Endothelial cell of umbilical vein (primary cell): ENCODE measurements around the gene ZNF514. TPM values are rescaled to one million over a fixed set of nuclear protein-coding genes. Genes with fewer than 3 reads are reported as not detected.
A peak's percentile ranks its signal among the peaks of the same experiment; 100 is the strongest.
"Not testable (repeated sequence)": the region's sequence is repeated elsewhere in the genome, so short reads cannot be mapped to it uniquely, and the experiment has no call there.

Experiments
- BruUV-seq: library from RNA; stranded (reverse); fragments of 400-500 nt; replicated peaks from 2 replicates; lab custom pipeline; 2021; lab: Mats Ljungman, UMichigan
- CTCF ChIA-PET: fragments of 300-600, 350-600 bp; sonication (Branson Sonifier 250); formaldehyde crosslinking; loops from one replicate; lab custom pipeline; 2021; ENCODE audit warnings: antibody characterized with exemption, inconsistent platforms; lab: Charles Lee
- POLR2A ChIA-PET: fragments of 300-600, 350-600 bp; sonication (Branson Sonifier 250); formaldehyde crosslinking; loops from one replicate; lab custom pipeline; 2021; ENCODE audit warnings: antibody characterized with exemption, inconsistent platforms; lab: Charles Lee
- DNase-seq: peaks from one replicate; pipeline ENCODE4 v3.0.0-alpha.2; 2011; ENCODE audit warnings: low read depth, low spot score
- FAIRE-seq: peaks from 2 replicates; lab custom pipeline; 2011; peaks lifted over from hg19 to GRCh38; lab: Jason Lieb, UNC
- H2AFZ ChIP-seq: 2 replicates; pipeline ENCODE4 v1.6.0; 2012; ENCODE audit warnings: low read depth, low read length, control low read depth, inconsistent platforms
- H3K27ac ChIP-seq: 2 replicates; pipeline ENCODE4 v1.5.1; 2011; ENCODE audit warnings: low read depth, mild to moderate bottlenecking, control low read depth, low read length, moderate library complexity; ENCODE audit not compliant: insufficient read depth
- H3K27me3 ChIP-seq, 2 experiments: 2 replicates each; pipeline versions ENCODE4 v1.6.0 to v1.6.1; 2011; ENCODE audit warnings: low read length in 2 of 2, mixed read lengths in 1 of 2; ENCODE audit not compliant: control insufficient read depth in 2 of 2, insufficient read depth in 2 of 2
- H3K36me3 ChIP-seq, 2 experiments: 2 replicates in 1 of 2; 3 replicates in 1 of 2; pipeline ENCODE4 v1.5.1; 2011; ENCODE audit warnings: low read length in 2 of 2, mild to moderate bottlenecking in 1 of 2, moderate library complexity in 1 of 2; ENCODE audit not compliant: control insufficient read depth in 2 of 2, insufficient read depth in 2 of 2; ENCODE audit errors: extremely low read depth in 1 of 2
- H3K4me1 ChIP-seq: 3 replicates; pipeline ENCODE4 v1.5.1; 2011; ENCODE audit warnings: mild to moderate bottlenecking, low read length; ENCODE audit not compliant: control insufficient read depth, insufficient read depth; ENCODE audit errors: extremely low read depth
- H3K4me2 ChIP-seq: 2 replicates; pipeline ENCODE4 v1.6.1; 2011; ENCODE audit warnings: low read length, control low read depth, mixed read lengths; ENCODE audit not compliant: insufficient read depth
- H3K4me3 ChIP-seq, 3 experiments: fragments of 200-600 bp in 1 of 3; sonication (generic), shearing (Covaris generic) in 1 of 3; replicated peaks in 1 of 3; 2 replicates each; pipeline ENCODE4 v1.5.1; 2011 to 2016; ENCODE audit warnings: control low read depth in 3 of 3, low read length in 3 of 3, mild to moderate bottlenecking in 2 of 3, inconsistent platforms in 1 of 3, low read depth in 1 of 3, moderate library complexity in 1 of 3; ENCODE audit not compliant: insufficient read depth in 1 of 3
- H3K79me2 ChIP-seq: 2 replicates; pipeline ENCODE4 v1.6.0; 2012; ENCODE audit warnings: low read length, inconsistent platforms; ENCODE audit not compliant: control insufficient read depth, insufficient read depth
- H3K9ac ChIP-seq: replicated peaks from 2 replicates; pipeline ENCODE3; 2011; ENCODE audit warnings: low read length, control low read depth; ENCODE audit not compliant: insufficient read depth; ENCODE audit errors: extremely low read depth
- H3K9me1 ChIP-seq: replicated peaks from 3 replicates; pipeline ENCODE4 v1.6.0; 2011; ENCODE audit warnings: mild to moderate bottlenecking, low read length; ENCODE audit not compliant: control insufficient read depth, insufficient read depth; ENCODE audit errors: extremely low read depth
- H3K9me3 ChIP-seq: replicated peaks from 2 replicates; pipeline ENCODE4 v1.5.1; 2012; ENCODE audit warnings: low read length, inconsistent platforms; ENCODE audit not compliant: control insufficient read depth, insufficient read depth
- H4K20me1 ChIP-seq: replicated peaks from 2 replicates; pipeline ENCODE3; 2011; ENCODE audit warnings: mild to moderate bottlenecking, low read length; ENCODE audit not compliant: control insufficient read depth, insufficient read depth; ENCODE audit errors: extremely low read depth
- CTCF ChIP-seq, 2 donors: IDR thresholded peaks; 1 replicate in 1 of 2; 2 replicates in 1 of 2; pipeline ENCODE4 v1.5.1; 2011; ENCODE audit warnings: low read length in 2 of 2, mild to moderate bottlenecking in 2 of 2, moderate library complexity in 2 of 2, control low read depth in 1 of 2, inconsistent platforms in 1 of 2, low read depth in 1 of 2; ENCODE audit not compliant: insufficient read depth in 1 of 2; ENCODE audit errors: extremely low read depth in 1 of 2
- EZH2 ChIP-seq: IDR thresholded peaks from 2 replicates; pipeline ENCODE4 v1.6.1; 2012; ENCODE audit warnings: borderline replicate concordance, low read depth, mild to moderate bottlenecking, moderate library complexity, low read length, inconsistent platforms; ENCODE audit not compliant: severe bottlenecking
- GATA2 ChIP-seq: IDR thresholded peaks from 2 replicates; pipeline ENCODE4 v1.7.0; 2011; ENCODE audit warnings: low read depth, mild to moderate bottlenecking, moderate library complexity, mixed read lengths, low read length; ENCODE audit not compliant: insufficient read length, insufficient read depth
- MYC ChIP-seq: IDR thresholded peaks from one replicate; pipeline ENCODE4 v1.6.1; 2011; ENCODE audit warnings: mild to moderate bottlenecking, low read depth, low read length
- POLR2A ChIP-seq: IDR thresholded peaks from 2 replicates; pipeline ENCODE4 v1.6.1; 2012; ENCODE audit warnings: low read depth, mild to moderate bottlenecking, control low read depth, low read length
- POLR2AphosphoS5 ChIP-seq: IDR thresholded peaks from 2 replicates; pipeline ENCODE4 v1.6.1; 2012; ENCODE audit warnings: low read depth, mild to moderate bottlenecking, control low read depth, low read length, moderate library complexity; ENCODE audit not compliant: insufficient read depth
- dilution Hi-C: fragments of 300-500 bp; cut with MboI; formaldehyde crosslinking; loops from one replicate; pipeline ENCODE4 v1.15.0; 2019; ENCODE audit warnings: low sequenced_read_pairs; ENCODE audit not compliant: extremely low pct_ligation_motif_present
- intact Hi-C: fragments of 100-400 bp; cut with micrococcal nuclease; formaldehyde crosslinking; loops from one replicate; pipeline ENCODE4 v1.10.0; 2022
- polyA plus RNA-seq, 4 experiments: library from polyadenylated mRNA; depleted of rRNA in 3 of 4; stranded (reverse) in 3 of 4; unstranded in 1 of 4; fragments of >200 nt; gene quantifications; 2 replicates each; pipeline versions ENCODE4 v1.2.1 to v1.2.3, GENCODE V29; 2011 to 2012; ENCODE audit warnings: missing spikeins in 1 of 4
- total RNA-seq: library from RNA; stranded (reverse); gene quantifications from 2 replicates; pipeline ENCODE4 v1.2.3, GENCODE V29; 2021

The ZNF514 gene
- total and polyA plus RNA-seq, 2 donors (not counting 3 experiments of a cell fraction or from before 2014, with no cell fraction given), result 3.9 to 11.6 TPM

- H3K4me3 ChIP-seq, result no peak overlapping the region
- intact Hi-C loops (loop anchor here (10.0 kb wide), 1 partner anchor 79 kb away; the partner anchor contains the start of gene MRPS5), dilution Hi-C loops (no loop called here)
- TF ChIP-seq MYC (no peak), GATA2 (no peak), POLR2A (no peak), CTCF (IDR thresholded peaks at IDR 0.05; ENCODE audit: extremely low read depth in 1 of 2, insufficient read depth in 1 of 2, low read depth in 1 of 2, low read length in 2 of 2) (no peak), EZH2 (no peak), POLR2AphosphoS5 (no peak)
- no peak for FAIRE-seq
- no TSS peak for BruUV-seq
- no peak overlapping the region for H3K4me2 ChIP-seq
- H3K36me3 ChIP-seq, result no peaks in the 10 kb centered on the region
- H4K20me1 ChIP-seq, result no peaks in the 10 kb centered on the region
- no peak overlapping the region for H3K27ac ChIP-seq
- ChIA-PET CTCF (no interaction called here), POLR2A (no interaction called here)
- no peak for DNase-seq
- no peak overlapping the region for H2AFZ ChIP-seq
- no peaks in the 10 kb centered on the region for H3K79me2 ChIP-seq
- no peak overlapping the region for H3K9ac ChIP-seq
- no peaks in the 10 kb centered on the region for H3K9me1 ChIP-seq
- no peaks in the 10 kb centered on the region for H3K27me3 ChIP-seq
- no peaks in the 10 kb centered on the region for H3K9me3 ChIP-seq
- peaks cover 4% of the 10 kb centered on the region for H3K4me1 ChIP-seq
These were observed 44.3 kb upstream of the ZNF514 start for GRCh38 chr2:95203911-95204310.

- CTCF ChIA-PET, H3K27me3 ChIP-seq, H3K9ac ChIP-seq, H4K20me1 ChIP-seq, H3K4me1 ChIP-seq, H3K9me3 ChIP-seq, H3K36me3 ChIP-seq, H3K4me2 ChIP-seq, H2AFZ ChIP-seq, H3K79me2 ChIP-seq, dilution Hi-C loops, POLR2A ChIA-PET, H3K4me3 ChIP-seq, H3K27ac ChIP-seq, H3K9me1 ChIP-seq, DNase-seq, BruUV-seq: not testable (repeated sequence)
- FAIRE-seq, result peak; percentile 50
- intact Hi-C loops, result loop anchor here (1.0 to 5.0 kb wide), 3 partner anchors 122 to 534 kb away; no protein-coding TSS in a partner anchor
- peak in 1 of 2 donors; percentile 62 for TF ChIP-seq CTCF (IDR thresholded peaks at IDR 0.05; ENCODE audit: extremely low read depth in 1 of 2, insufficient read depth in 1 of 2, low read depth in 1 of 2, low read length in 2 of 2)
These were observed 33.3 kb upstream of the ZNF514 start for GRCh38 chr2:95192956-95193355.
